ENCODE measurements around the gene LSMEM2.

DNA sequence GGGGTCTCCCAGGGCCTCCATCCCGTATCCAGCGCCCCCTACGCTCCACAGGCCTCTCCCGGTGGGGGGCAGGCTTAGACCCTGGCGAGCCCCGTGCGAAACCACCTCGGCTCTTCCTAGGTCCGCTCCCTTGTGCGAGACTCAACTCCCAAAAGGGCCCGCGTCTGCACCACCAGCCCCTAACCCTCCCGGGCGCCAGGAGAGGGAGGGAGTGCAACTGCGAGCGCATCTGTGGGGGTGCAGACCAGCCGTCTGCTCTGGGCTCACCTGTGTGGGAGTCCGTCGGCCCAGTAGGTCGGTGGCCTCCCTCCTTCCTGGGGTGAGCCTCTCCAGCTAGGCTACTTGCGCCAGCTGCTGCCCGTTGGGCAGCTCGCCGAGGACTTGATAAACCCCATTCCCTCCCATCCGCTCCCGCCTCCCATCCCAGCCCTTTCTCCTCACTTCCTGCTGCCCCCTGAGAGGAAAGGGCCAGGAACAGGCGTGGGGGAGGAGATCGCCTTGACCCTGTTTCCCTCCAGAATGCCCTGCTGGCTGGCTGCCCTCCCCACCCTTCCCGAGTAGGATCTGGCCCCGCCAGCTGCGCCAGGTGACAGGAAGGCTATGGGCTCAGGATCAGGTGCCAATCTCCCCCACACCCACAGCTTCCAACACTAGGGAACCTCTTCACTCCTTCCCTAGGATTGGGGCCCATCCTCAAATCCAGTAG, 43.7 kb downstream of the LSMEM2 start, which contains the start of gene HYAL2:
- TF ChIP-seq CTCF (IDR thresholded peaks at IDR 0.05) (no peak), CREB1 (CRISPR knock-in tag; IDR thresholded peaks at IDR 0.05) (no peak), MAX (CRISPR knock-in tag; IDR thresholded peaks at IDR 0.05) (no peak), JAZF1 (CRISPR knock-in tag; IDR thresholded peaks at IDR 0.05) (no peak), CREM (CRISPR knock-in tag; IDR thresholded peaks at IDR 0.05) (no peak)
- TF ChIP-seq, protein P1, sequence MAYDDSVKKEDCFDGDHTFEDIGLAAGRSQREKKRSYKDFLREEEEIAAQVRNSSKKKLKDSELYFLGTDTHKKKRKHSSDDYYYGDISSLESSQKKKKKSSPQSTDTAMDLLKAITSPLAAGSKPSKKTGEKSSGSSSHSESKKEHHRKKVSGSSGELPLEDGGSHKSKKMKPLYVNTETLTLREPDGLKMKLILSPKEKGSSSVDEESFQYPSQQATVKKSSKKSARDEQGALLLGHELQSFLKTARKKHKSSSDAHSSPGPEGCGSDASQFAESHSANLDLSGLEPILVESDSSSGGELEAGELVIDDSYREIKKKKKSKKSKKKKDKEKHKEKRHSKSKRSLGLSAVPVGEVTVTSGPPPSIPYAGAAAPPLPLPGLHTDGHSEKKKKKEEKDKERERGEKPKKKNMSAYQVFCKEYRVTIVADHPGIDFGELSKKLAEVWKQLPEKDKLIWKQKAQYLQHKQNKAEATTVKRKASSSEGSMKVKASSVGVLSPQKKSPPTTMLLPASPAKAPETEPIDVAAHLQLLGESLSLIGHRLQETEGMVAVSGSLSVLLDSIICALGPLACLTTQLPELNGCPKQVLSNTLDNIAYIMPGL (CRISPR knock-in tag; IDR thresholded peaks at IDR 0.05), result no peak
- TF ChIP-seq, protein P2, sequence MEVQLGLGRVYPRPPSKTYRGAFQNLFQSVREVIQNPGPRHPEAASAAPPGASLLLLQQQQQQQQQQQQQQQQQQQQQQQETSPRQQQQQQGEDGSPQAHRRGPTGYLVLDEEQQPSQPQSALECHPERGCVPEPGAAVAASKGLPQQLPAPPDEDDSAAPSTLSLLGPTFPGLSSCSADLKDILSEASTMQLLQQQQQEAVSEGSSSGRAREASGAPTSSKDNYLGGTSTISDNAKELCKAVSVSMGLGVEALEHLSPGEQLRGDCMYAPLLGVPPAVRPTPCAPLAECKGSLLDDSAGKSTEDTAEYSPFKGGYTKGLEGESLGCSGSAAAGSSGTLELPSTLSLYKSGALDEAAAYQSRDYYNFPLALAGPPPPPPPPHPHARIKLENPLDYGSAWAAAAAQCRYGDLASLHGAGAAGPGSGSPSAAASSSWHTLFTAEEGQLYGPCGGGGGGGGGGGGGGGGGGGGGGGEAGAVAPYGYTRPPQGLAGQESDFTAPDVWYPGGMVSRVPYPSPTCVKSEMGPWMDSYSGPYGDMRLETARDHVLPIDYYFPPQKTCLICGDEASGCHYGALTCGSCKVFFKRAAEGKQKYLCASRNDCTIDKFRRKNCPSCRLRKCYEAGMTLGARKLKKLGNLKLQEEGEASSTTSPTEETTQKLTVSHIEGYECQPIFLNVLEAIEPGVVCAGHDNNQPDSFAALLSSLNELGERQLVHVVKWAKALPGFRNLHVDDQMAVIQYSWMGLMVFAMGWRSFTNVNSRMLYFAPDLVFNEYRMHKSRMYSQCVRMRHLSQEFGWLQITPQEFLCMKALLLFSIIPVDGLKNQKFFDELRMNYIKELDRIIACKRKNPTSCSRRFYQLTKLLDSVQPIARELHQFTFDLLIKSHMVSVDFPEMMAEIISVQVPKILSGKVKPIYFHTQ (CRISPR knock-in tag; IDR thresholded peaks at IDR 0.05), result no peak
- TF ChIP-seq, protein P3, sequence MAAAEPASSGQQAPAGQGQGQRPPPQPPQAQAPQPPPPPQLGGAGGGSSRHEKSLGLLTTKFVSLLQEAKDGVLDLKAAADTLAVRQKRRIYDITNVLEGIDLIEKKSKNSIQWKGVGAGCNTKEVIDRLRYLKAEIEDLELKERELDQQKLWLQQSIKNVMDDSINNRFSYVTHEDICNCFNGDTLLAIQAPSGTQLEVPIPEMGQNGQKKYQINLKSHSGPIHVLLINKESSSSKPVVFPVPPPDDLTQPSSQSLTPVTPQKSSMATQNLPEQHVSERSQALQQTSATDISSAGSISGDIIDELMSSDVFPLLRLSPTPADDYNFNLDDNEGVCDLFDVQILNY (CRISPR knock-in tag; IDR thresholded peaks at IDR 0.05), result no peak

Measured in WTC11 (cell line).